ENCODE results near the gene COL9A1.

The COL9A1 gene

GRCh38 chr6:70285201-70285600 is 17.7 kb downstream of the COL9A1 start:
- Histone ChIP-seq H3K36me3 (replicated peaks; ENCODE audit: insufficient read depth, low read length) (no peaks in the 10 kb centered on the region), H3K4me1 (ENCODE audit: low read length) (no peaks in the 10 kb centered on the region), H3K9me2 (replicated peaks; ENCODE audit: insufficient read depth, low read length) (no peaks in the 10 kb centered on the region), H3K4me2 (ENCODE audit: low read depth, low read length) (no peak overlapping the region), H3K79me2 (ENCODE audit: low read length) (no peaks in the 10 kb centered on the region), H4K20me1 (ENCODE audit: insufficient read depth, low read length) (no peaks in the 10 kb centered on the region), H3K9ac (ENCODE audit: low read length) (no peak overlapping the region), H3F3A (ENCODE audit: insufficient read depth, low read length) (no peaks in the 10 kb centered on the region), H3K9me3 (replicated peaks; ENCODE audit: insufficient read depth, low read length) (no peaks in the 10 kb centered on the region), H3K4me3 (ENCODE audit: low read length) (no peak overlapping the region), H3K27ac (ENCODE audit: low read length) (no peak overlapping the region), H3K27me3 (replicated peaks; ENCODE audit: insufficient read depth, low read length) (no peaks in the 10 kb centered on the region), H2AFZ (ENCODE audit: low read length) (no peak overlapping the region)
- DNase-seq = no peak
- no peak for TF ChIP-seq EZH2 (optimal IDR thresholded peaks at IDR 0.05; ENCODE audit: low read depth, low read length)
- no peak for TF ChIP-seq EZH2phosphoT487 (IDR thresholded peaks at IDR 0.05; ENCODE audit: low read length)
- TF ChIP-seq, protein P1, sequence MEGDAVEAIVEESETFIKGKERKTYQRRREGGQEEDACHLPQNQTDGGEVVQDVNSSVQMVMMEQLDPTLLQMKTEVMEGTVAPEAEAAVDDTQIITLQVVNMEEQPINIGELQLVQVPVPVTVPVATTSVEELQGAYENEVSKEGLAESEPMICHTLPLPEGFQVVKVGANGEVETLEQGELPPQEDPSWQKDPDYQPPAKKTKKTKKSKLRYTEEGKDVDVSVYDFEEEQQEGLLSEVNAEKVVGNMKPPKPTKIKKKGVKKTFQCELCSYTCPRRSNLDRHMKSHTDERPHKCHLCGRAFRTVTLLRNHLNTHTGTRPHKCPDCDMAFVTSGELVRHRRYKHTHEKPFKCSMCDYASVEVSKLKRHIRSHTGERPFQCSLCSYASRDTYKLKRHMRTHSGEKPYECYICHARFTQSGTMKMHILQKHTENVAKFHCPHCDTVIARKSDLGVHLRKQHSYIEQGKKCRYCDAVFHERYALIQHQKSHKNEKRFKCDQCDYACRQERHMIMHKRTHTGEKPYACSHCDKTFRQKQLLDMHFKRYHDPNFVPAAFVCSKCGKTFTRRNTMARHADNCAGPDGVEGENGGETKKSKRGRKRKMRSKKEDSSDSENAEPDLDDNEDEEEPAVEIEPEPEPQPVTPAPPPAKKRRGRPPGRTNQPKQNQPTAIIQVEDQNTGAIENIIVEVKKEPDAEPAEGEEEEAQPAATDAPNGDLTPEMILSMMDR (IDR thresholded peaks at IDR 0.05; ENCODE audit: low read length) = no peak

- H3K9me2 ChIP-seq (replicated peaks; ENCODE audit: insufficient read depth, low read length) = no peaks in the 10 kb centered on the region
- no peak overlapping the region for H3K27ac ChIP-seq (ENCODE audit: low read length)
- H3K4me2 ChIP-seq (ENCODE audit: low read depth, low read length) = no peak overlapping the region
- H3K4me3 ChIP-seq (ENCODE audit: low read length) = no peak overlapping the region
- H3K36me3 ChIP-seq (replicated peaks; ENCODE audit: insufficient read depth, low read length) = no peaks in the 10 kb centered on the region
- H3K4me1 ChIP-seq (ENCODE audit: low read length) = no peaks in the 10 kb centered on the region
- H3K79me2 ChIP-seq (ENCODE audit: low read length) = no peaks in the 10 kb centered on the region
- no peak for DNase-seq
- H3K9ac ChIP-seq (ENCODE audit: low read length) = no peak overlapping the region
- H2AFZ ChIP-seq (ENCODE audit: low read length) = no peak overlapping the region
- H4K20me1 ChIP-seq (ENCODE audit: insufficient read depth, low read length) = no peaks in the 10 kb centered on the region
- no peaks in the 10 kb centered on the region for H3K9me3 ChIP-seq (replicated peaks; ENCODE audit: insufficient read depth, low read length)
- H3F3A ChIP-seq (ENCODE audit: insufficient read depth, low read length) = no peaks in the 10 kb centered on the region
- no peaks in the 10 kb centered on the region for H3K27me3 ChIP-seq (replicated peaks; ENCODE audit: insufficient read depth, low read length)
- no peak for TF ChIP-seq EZH2phosphoT487 (IDR thresholded peaks at IDR 0.05; ENCODE audit: low read length)
- TF ChIP-seq, protein P1 (IDR thresholded peaks at IDR 0.05; ENCODE audit: low read length) = no peak
- no peak for TF ChIP-seq EZH2 (optimal IDR thresholded peaks at IDR 0.05; ENCODE audit: low read depth, low read length)
These were observed 19.9 kb downstream of the COL9A1 start for GRCh38 chr6:70282919-70283461.

DNA sequence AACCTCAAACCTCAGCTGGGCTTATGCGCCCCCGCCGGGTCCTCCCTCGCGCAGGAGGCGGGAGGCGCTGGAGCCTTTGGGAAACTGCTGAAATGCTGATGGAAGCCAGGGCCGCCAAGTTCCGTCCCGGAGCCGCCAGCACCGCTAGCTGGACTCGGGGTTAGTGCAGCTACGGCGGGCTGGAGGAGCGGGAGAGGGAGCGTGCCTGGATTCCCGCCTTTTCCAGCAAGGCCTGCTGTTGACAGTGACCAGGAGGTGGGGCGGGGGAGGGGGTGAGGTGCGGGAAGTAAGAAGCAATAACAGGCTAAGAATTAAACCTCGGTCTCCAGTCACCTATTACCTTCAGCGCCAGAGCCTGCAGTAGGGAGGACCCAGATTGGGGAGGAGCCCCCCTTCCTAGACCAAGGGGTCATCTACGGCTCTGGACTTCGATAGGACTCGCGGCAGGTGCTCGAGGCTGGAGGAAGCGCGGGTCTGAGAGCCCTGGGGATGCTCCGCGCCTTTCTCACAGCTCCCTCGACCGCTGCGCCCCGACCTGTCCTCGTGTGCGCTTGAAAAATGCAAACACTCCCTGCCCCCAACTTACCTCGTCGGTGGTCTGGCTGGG is 20.5 kb downstream of the COL9A1 start:
- no peaks in the 10 kb centered on the region for H4K20me1 ChIP-seq (ENCODE audit: insufficient read depth, low read length)
- no peaks in the 10 kb centered on the region for H3K27me3 ChIP-seq (replicated peaks; ENCODE audit: insufficient read depth, low read length)
- no peak overlapping the region for H3K27ac ChIP-seq (ENCODE audit: low read length)
- no peaks in the 10 kb centered on the region for H3K9me2 ChIP-seq (replicated peaks; ENCODE audit: insufficient read depth, low read length)
- no peak overlapping the region for H3K4me3 ChIP-seq (ENCODE audit: low read length)
- no peak overlapping the region for H3K4me2 ChIP-seq (ENCODE audit: low read depth, low read length)
- no peak overlapping the region for H2AFZ ChIP-seq (ENCODE audit: low read length)
- H3K79me2 ChIP-seq (ENCODE audit: low read length) = no peaks in the 10 kb centered on the region
- H3K9me3 ChIP-seq (replicated peaks; ENCODE audit: insufficient read depth, low read length) = no peaks in the 10 kb centered on the region
- H3K4me1 ChIP-seq (ENCODE audit: low read length) = no peaks in the 10 kb centered on the region
- H3K9ac ChIP-seq (ENCODE audit: low read length) = no peak overlapping the region
- no peaks in the 10 kb centered on the region for H3F3A ChIP-seq (ENCODE audit: insufficient read depth, low read length)
- TF ChIP-seq, protein P1 (IDR thresholded peaks at IDR 0.05; ENCODE audit: low read length) = no peak
- TF ChIP-seq EZH2phosphoT487 (IDR thresholded peaks at IDR 0.05; ENCODE audit: low read length) = no peak
- no peak for DNase-seq
- no peaks in the 10 kb centered on the region for H3K36me3 ChIP-seq (replicated peaks; ENCODE audit: insufficient read depth, low read length)
